GM19468 (cell line): ENCODE data around the gene SAMD5.

Source experiments
- ATAC-seq: cut with Tn5 transposase; IDR thresholded peaks from one replicate; pipeline ENCODE4 v1.9.1; 2021; ENCODE audit warnings: mild to moderate bottlenecking, moderate library complexity, moderate number of reproducible peaks; ENCODE audit not compliant: unreplicated experiment; ENCODE audit errors: extremely low read depth

The SAMD5 gene

DNA sequence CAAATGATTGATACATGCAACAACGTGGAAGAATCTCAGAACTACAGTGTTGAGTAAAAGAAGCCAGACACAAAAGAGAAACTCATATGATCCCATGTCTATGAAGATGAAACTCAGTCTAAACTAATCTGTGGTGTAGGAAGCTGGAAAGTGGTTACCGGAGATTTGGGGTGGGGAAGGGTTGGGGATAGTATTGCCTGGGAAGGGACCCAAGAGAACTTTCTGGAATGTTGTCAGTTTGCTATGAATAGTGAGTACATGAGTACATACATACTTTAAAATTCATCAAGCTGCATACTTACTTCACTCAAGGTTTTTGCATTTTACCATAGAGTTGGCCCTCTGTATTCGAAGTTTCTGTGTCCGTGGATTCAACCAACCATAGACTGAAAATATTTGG lies 106.0 kb downstream of the SAMD5 start:
- ATAC-seq = no peak

GRCh38 chr6:147615659-147616456 lies 107.4 kb downstream of the SAMD5 start:
- ATAC-seq = no peak

GRCh38 chr6:147617366-147617765 lies 108.9 kb downstream of the SAMD5 start:
- no peak for ATAC-seq

- no peak for ATAC-seq
These were observed 110.0 kb downstream of the SAMD5 start for GRCh38 chr6:147618457-147618856.

DNA sequence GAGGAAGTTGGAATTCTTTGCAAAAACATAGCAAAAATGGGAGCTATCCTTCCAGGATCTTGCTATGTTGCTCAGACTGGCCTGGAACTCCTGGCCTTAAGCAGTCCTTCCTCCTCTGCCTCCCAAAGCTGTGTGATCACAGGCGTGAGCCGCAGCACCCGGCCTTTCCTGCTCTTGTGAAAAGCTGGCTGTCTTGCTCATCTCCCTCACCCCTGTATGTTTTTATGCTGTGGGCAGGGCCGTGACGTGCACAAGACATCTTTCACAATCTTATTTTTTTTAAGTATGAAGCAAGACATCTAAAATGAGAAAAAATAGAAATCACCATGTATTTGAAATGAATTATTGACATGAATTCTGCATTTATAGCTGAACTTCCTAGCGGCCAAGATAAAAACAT lies 110.4 kb downstream of the SAMD5 start:
- ATAC-seq = no peak
